Chondrocyte (in vitro differentiated cells): ENCODE results near the gene DEFB131A. TPM values are rescaled to one million over a fixed set of nuclear protein-coding genes. Genes with fewer than 3 reads are reported as not detected.
"Not testable (repeated sequence)": the region's sequence is repeated elsewhere in the genome, so short reads cannot be mapped to it uniquely, and the experiment has no call there.

ENCODE experiments used
- DNase-seq: peaks from one replicate; pipeline ENCODE4 v3.0.0; 2021; ENCODE audit warnings: mixed read lengths, low spot score
- H3K27ac Mint-ChIP-seq: one replicate; pipeline ENCODE4 v1.8.0; 2021; ENCODE audit warnings: mild to moderate bottlenecking, moderate library complexity, mixed read lengths; ENCODE audit not compliant: unreplicated experiment
- H3K27me3 Mint-ChIP-seq: 2 replicates; pipeline ENCODE4 v1.8.0; 2021; ENCODE audit warnings: low read depth, mixed read lengths
- H3K36me3 Mint-ChIP-seq: 2 replicates; pipeline ENCODE4 v1.8.0; 2021; ENCODE audit warnings: low read depth, mixed read lengths
- H3K4me1 Mint-ChIP-seq: 2 replicates; pipeline ENCODE4 v1.8.0; 2021; ENCODE audit warnings: low read depth, mild to moderate bottlenecking, mixed read lengths
- H3K4me3 Mint-ChIP-seq: one replicate; pipeline ENCODE4 v1.8.0; 2021; ENCODE audit warnings: mild to moderate bottlenecking, moderate library complexity, mixed read lengths; ENCODE audit not compliant: unreplicated experiment
- H3K9me3 Mint-ChIP-seq: 2 replicates; pipeline ENCODE4 v1.8.0; 2021; ENCODE audit warnings: low read depth, mixed read lengths
- total RNA-seq: library from RNA; stranded (reverse); gene quantifications from 3 replicates; pipeline ENCODE4 v1.2.1, GENCODE V29; 2021

The DEFB131A gene
- total RNA-seq, 1 donor from 2014 or later = not detected

- H3K9me3 Mint-ChIP-seq = peaks cover 14% of the 10 kb centered on the region
- not testable (repeated sequence) for H3K27ac Mint-ChIP-seq
These were observed 10.1 kb downstream of the DEFB131A start for GRCh38 chr4:9454284-9454683.

GRCh38 chr4:9455046-9455445 is 10.8 kb downstream of the DEFB131A start:
- not testable (repeated sequence) for H3K4me3 Mint-ChIP-seq, H3K36me3 Mint-ChIP-seq, DNase-seq, H3K27me3 Mint-ChIP-seq, H3K27ac Mint-ChIP-seq, H3K4me1 Mint-ChIP-seq
- H3K9me3 Mint-ChIP-seq = peaks cover 14% of the 10 kb centered on the region

More at GRCh38 chr4:9454284-9454683, 10.1 kb downstream of the DEFB131A start:
- not testable (repeated sequence) for H3K4me1 Mint-ChIP-seq, H3K36me3 Mint-ChIP-seq, DNase-seq, H3K4me3 Mint-ChIP-seq, H3K27me3 Mint-ChIP-seq

GRCh38 chr4:9479466-9479865 is 35.3 kb downstream of the DEFB131A start:
- not testable (repeated sequence) for H3K36me3 Mint-ChIP-seq, DNase-seq, H3K4me1 Mint-ChIP-seq, H3K27ac Mint-ChIP-seq, H3K4me3 Mint-ChIP-seq, H3K27me3 Mint-ChIP-seq
- peaks cover 21% of the 10 kb centered on the region for H3K9me3 Mint-ChIP-seq

- not testable (repeated sequence) for H3K36me3 Mint-ChIP-seq, DNase-seq, H3K4me3 Mint-ChIP-seq, H3K27ac Mint-ChIP-seq, H3K4me1 Mint-ChIP-seq, H3K27me3 Mint-ChIP-seq
- peaks cover 21% of the 10 kb centered on the region for H3K9me3 Mint-ChIP-seq
These were observed 35.9 kb downstream of the DEFB131A start for GRCh38 chr4:9480066-9480465.

GRCh38 chr4:9482871-9483270 is 38.7 kb downstream of the DEFB131A start:
- peaks cover 19% of the 10 kb centered on the region for H3K9me3 Mint-ChIP-seq
- H3K4me3 Mint-ChIP-seq, H3K36me3 Mint-ChIP-seq, H3K27ac Mint-ChIP-seq, H3K4me1 Mint-ChIP-seq, DNase-seq, H3K27me3 Mint-ChIP-seq: not testable (repeated sequence)

- H3K9me3 Mint-ChIP-seq = peaks cover 16% of the 10 kb centered on the region
- not testable (repeated sequence) for H3K27me3 Mint-ChIP-seq, H3K4me1 Mint-ChIP-seq, H3K4me3 Mint-ChIP-seq, H3K27ac Mint-ChIP-seq, DNase-seq, H3K36me3 Mint-ChIP-seq
These were observed 39.5 kb downstream of the DEFB131A start for GRCh38 chr4:9483682-9484081.

- H3K9me3 Mint-ChIP-seq = peaks cover 14% of the 10 kb centered on the region
- DNase-seq, H3K4me1 Mint-ChIP-seq, H3K27me3 Mint-ChIP-seq, H3K27ac Mint-ChIP-seq, H3K36me3 Mint-ChIP-seq, H3K4me3 Mint-ChIP-seq: not testable (repeated sequence)
These were observed 42.7 kb downstream of the DEFB131A start for GRCh38 chr4:9486880-9487279.

GRCh38 chr4:9488796-9489195 is 44.6 kb downstream of the DEFB131A start:
- H3K4me3 Mint-ChIP-seq, H3K9me3 Mint-ChIP-seq, H3K4me1 Mint-ChIP-seq, H3K27ac Mint-ChIP-seq, H3K27me3 Mint-ChIP-seq, DNase-seq, H3K36me3 Mint-ChIP-seq: not testable (repeated sequence)

- not testable (repeated sequence) for H3K4me3 Mint-ChIP-seq, DNase-seq, H3K27ac Mint-ChIP-seq, H3K9me3 Mint-ChIP-seq, H3K27me3 Mint-ChIP-seq, H3K4me1 Mint-ChIP-seq, H3K36me3 Mint-ChIP-seq
These were observed 46.3 kb downstream of the DEFB131A start for GRCh38 chr4:9490496-9490895.

GRCh38 chr4:9490986-9491385 is 46.8 kb downstream of the DEFB131A start:
- not testable (repeated sequence) for H3K36me3 Mint-ChIP-seq, H3K27ac Mint-ChIP-seq, H3K27me3 Mint-ChIP-seq, DNase-seq, H3K9me3 Mint-ChIP-seq, H3K4me3 Mint-ChIP-seq, H3K4me1 Mint-ChIP-seq

GRCh38 chr4:9493589-9493988 is 49.4 kb downstream of the DEFB131A start:
- not testable (repeated sequence) for H3K4me3 Mint-ChIP-seq, H3K36me3 Mint-ChIP-seq, H3K9me3 Mint-ChIP-seq, DNase-seq, H3K27ac Mint-ChIP-seq, H3K4me1 Mint-ChIP-seq
- peaks cover 12% of the 10 kb centered on the region for H3K27me3 Mint-ChIP-seq

- not testable (repeated sequence) for H3K4me1 Mint-ChIP-seq, H3K9me3 Mint-ChIP-seq, H3K36me3 Mint-ChIP-seq, DNase-seq, H3K4me3 Mint-ChIP-seq, H3K27ac Mint-ChIP-seq
- H3K27me3 Mint-ChIP-seq = peaks cover 16% of the 10 kb centered on the region
These were observed 50.2 kb downstream of the DEFB131A start for GRCh38 chr4:9494256-9495035.
